H9 (cell line): ENCODE data around the gene DUS4L. TPM values are rescaled to one million over a fixed set of nuclear protein-coding genes. Genes with fewer than 3 reads are reported as not detected.
A peak's percentile ranks its signal among the peaks of the same experiment; 100 is the strongest.

Experiments used
- DNase-seq: peaks from one replicate; pipeline ENCODE4 v3.0.0-alpha.2; 2017
- H2AFZ ChIP-seq: one replicate; pipeline ENCODE4 v1.6.1; 2013; ENCODE audit warnings: mild to moderate bottlenecking, low read length, control low read depth, moderate library complexity
- H2AK5ac ChIP-seq: 2 replicates; pipeline ENCODE4 v1.6.1; 2013; ENCODE audit warnings: low read length, control low read depth, mixed read lengths; ENCODE audit not compliant: insufficient read length
- H2BK120ac ChIP-seq: one replicate; pipeline ENCODE4 v1.6.1; 2013; ENCODE audit warnings: low read depth, mild to moderate bottlenecking, low read length, control low read depth, inconsistent platforms; ENCODE audit not compliant: poor library complexity, severe bottlenecking
- H2BK12ac ChIP-seq: 2 replicates; pipeline ENCODE4 v1.6.1; 2013; ENCODE audit warnings: low read length, control low read depth, mixed read lengths, low read depth; ENCODE audit not compliant: insufficient read length
- H2BK15ac ChIP-seq: 2 replicates; pipeline ENCODE4 v1.6.1; 2013; ENCODE audit warnings: low read depth, low read length, control low read depth
- H2BK20ac ChIP-seq: one replicate; pipeline ENCODE4 v1.6.1; 2013; ENCODE audit warnings: low read depth, mild to moderate bottlenecking, low read length, control low read depth, inconsistent platforms; ENCODE audit not compliant: poor library complexity, severe bottlenecking
- H2BK5ac ChIP-seq: 2 replicates; pipeline ENCODE4 v1.6.1; 2013; ENCODE audit warnings: low read length, control low read depth, mixed read lengths; ENCODE audit not compliant: insufficient read length
- H3K14ac ChIP-seq: 2 replicates; pipeline ENCODE4 v1.6.1; 2013; ENCODE audit warnings: low read length, control low read depth; ENCODE audit not compliant: insufficient read depth
- H3K18ac ChIP-seq: 2 replicates; pipeline ENCODE4 v1.6.1; 2013; ENCODE audit warnings: low read depth, mild to moderate bottlenecking, mixed read lengths, low read length, control low read depth; ENCODE audit not compliant: insufficient read length
- H3K23ac ChIP-seq: 2 replicates; pipeline ENCODE4 v1.6.1; 2013; ENCODE audit warnings: low read length, control low read depth, mixed read lengths, low read depth; ENCODE audit not compliant: insufficient read length
- H3K23me2 ChIP-seq: 2 replicates; pipeline ENCODE4 v1.6.1; 2013; ENCODE audit warnings: low read depth, mild to moderate bottlenecking, mixed read lengths, low read length, control low read depth; ENCODE audit not compliant: insufficient read length, poor library complexity, severe bottlenecking
- H3K27ac ChIP-seq: 2 replicates; pipeline ENCODE4 v1.5.1; 2013; ENCODE audit warnings: low read length, control low read depth, mixed read lengths, low read depth; ENCODE audit not compliant: insufficient read length
- H3K27me3 ChIP-seq: 2 replicates; pipeline ENCODE4 v1.6.1; 2013; ENCODE audit warnings: low read length, control low read depth, inconsistent platforms; ENCODE audit not compliant: insufficient read depth
- H3K4ac ChIP-seq: 2 replicates; pipeline ENCODE4 v1.6.1; 2013; ENCODE audit warnings: low read depth, mild to moderate bottlenecking, control low read depth, inconsistent platforms, low read length, moderate library complexity
- H3K4me1 ChIP-seq: 2 replicates; pipeline ENCODE4 v1.6.1; 2013; ENCODE audit warnings: low read length, control low read depth, inconsistent platforms; ENCODE audit not compliant: insufficient read depth
- H3K4me2 ChIP-seq: 2 replicates; pipeline ENCODE4 v1.6.1; 2013; ENCODE audit warnings: low read length, control low read depth, mixed read lengths; ENCODE audit not compliant: insufficient read length, insufficient read depth
- H3K56ac ChIP-seq: 2 replicates; pipeline ENCODE4 v1.6.1; 2013; ENCODE audit warnings: low read depth, mild to moderate bottlenecking, mixed read lengths, low read length, control low read depth; ENCODE audit not compliant: insufficient read length
- H3K79me1 ChIP-seq: 2 replicates; pipeline ENCODE4 v1.6.1; 2013; ENCODE audit warnings: low read depth, mild to moderate bottlenecking, moderate library complexity, low read length, control low read depth, inconsistent platforms; ENCODE audit not compliant: insufficient read depth, poor library complexity, severe bottlenecking
- H3K79me2 ChIP-seq: 2 replicates; pipeline ENCODE4 v1.6.1; 2013; ENCODE audit warnings: low read length, control low read depth, inconsistent platforms; ENCODE audit not compliant: insufficient read depth
- H3K9ac ChIP-seq: 2 replicates; pipeline ENCODE4 v1.6.1; 2013; ENCODE audit warnings: low read length, control low read depth, mixed read lengths; ENCODE audit not compliant: insufficient read length; ENCODE audit errors: extremely low read depth
- H3K9me3 ChIP-seq: one replicate; pipeline ENCODE4 v1.6.1; 2013; ENCODE audit warnings: low read depth, low read length, inconsistent platforms; ENCODE audit not compliant: control insufficient read depth
- H3T11ph ChIP-seq: one replicate; pipeline ENCODE4 v1.6.1; 2013; ENCODE audit warnings: mild to moderate bottlenecking, low read length, control low read depth, inconsistent platforms
- H4K20me1 ChIP-seq: one replicate; pipeline ENCODE4 v1.6.1; 2013; ENCODE audit not compliant: control insufficient read depth, insufficient read length, insufficient read depth
- H4K5ac ChIP-seq: 2 replicates; pipeline ENCODE4 v1.6.1; 2013; ENCODE audit warnings: low read depth, mild to moderate bottlenecking, mixed read lengths, low read length, control low read depth; ENCODE audit not compliant: insufficient read length
- H4K8ac ChIP-seq: replicated peaks from 2 replicates; pipeline ENCODE4 v1.6.1; 2013; ENCODE audit warnings: low read length, control low read depth, mixed read lengths, low read depth; ENCODE audit not compliant: insufficient read length
- H4K91ac ChIP-seq: 2 replicates; pipeline ENCODE4 v1.6.1; 2013; ENCODE audit warnings: low read depth, mild to moderate bottlenecking, moderate library complexity, mixed read lengths, low read length, control low read depth; ENCODE audit not compliant: insufficient read length
- H3K27ac Mint-ChIP-seq, 3 experiments: 2 replicates in 2 of 3; 3 replicates in 1 of 3; pipeline ENCODE4 v1.8.0; 2020 to 2021; ENCODE audit warnings: mixed read lengths in 3 of 3, mild to moderate bottlenecking in 1 of 3, moderate library complexity in 1 of 3
- H3K27me3 Mint-ChIP-seq: 2 replicates; pipeline ENCODE4 v1.8.0; 2021; ENCODE audit warnings: low read depth, mild to moderate bottlenecking, moderate library complexity, mixed read lengths
- H3K36me3 Mint-ChIP-seq, 3 experiments: 2 replicates in 2 of 3; 3 replicates in 1 of 3; pipeline ENCODE4 v1.8.0; 2020 to 2021; ENCODE audit warnings: low read depth in 3 of 3, mixed read lengths in 3 of 3; ENCODE audit not compliant: insufficient read depth in 1 of 3
- H3K4me1 Mint-ChIP-seq, 2 experiments: 2 replicates each; pipeline ENCODE4 v1.8.0; 2020; ENCODE audit warnings: mixed read lengths in 2 of 2
- H3K4me3 Mint-ChIP-seq, 2 experiments: 2 replicates in 1 of 2; 3 replicates in 1 of 2; pipeline ENCODE4 v1.8.0; 2020 to 2021; ENCODE audit warnings: mild to moderate bottlenecking in 2 of 2, mixed read lengths in 2 of 2, moderate library complexity in 1 of 2
- H3K9me3 Mint-ChIP-seq, 2 experiments: 2 replicates in 1 of 2; 3 replicates in 1 of 2; pipeline ENCODE4 v1.8.0; 2020; ENCODE audit warnings: mild to moderate bottlenecking in 2 of 2, mixed read lengths in 2 of 2, moderate library complexity in 1 of 2
- CTCF ChIP-seq: fragments of 200-600 bp; sonication (generic); conservative IDR thresholded peaks from 3 replicates; pipeline ENCODE4 v1.8.0; 2021; ENCODE audit warnings: antibody characterized with exemption, mild to moderate bottlenecking
- WGBS: extraction: QIAGEN DNeasy Blood & Tissue Kit; methylation state at CpG from one replicate; pipeline ENCODE4 v1.1.7; 2013; ENCODE audit warnings: missing lambda C conversion rate, low lambda C conversion rate, mixed read lengths; ENCODE audit not compliant: insufficient read length; ENCODE audit errors: extremely low coverage; 5-methylcytosine and 5-hydroxymethylcytosine counted together
- total RNA-seq: library from RNA; stranded (reverse); gene quantifications from 2 replicates; pipeline ENCODE4 v1.2.1, GENCODE V29; 2021

Gene DUS4L
- total RNA-seq, 1 experiment from 2014 or later, result 10.8 TPM

DNA sequence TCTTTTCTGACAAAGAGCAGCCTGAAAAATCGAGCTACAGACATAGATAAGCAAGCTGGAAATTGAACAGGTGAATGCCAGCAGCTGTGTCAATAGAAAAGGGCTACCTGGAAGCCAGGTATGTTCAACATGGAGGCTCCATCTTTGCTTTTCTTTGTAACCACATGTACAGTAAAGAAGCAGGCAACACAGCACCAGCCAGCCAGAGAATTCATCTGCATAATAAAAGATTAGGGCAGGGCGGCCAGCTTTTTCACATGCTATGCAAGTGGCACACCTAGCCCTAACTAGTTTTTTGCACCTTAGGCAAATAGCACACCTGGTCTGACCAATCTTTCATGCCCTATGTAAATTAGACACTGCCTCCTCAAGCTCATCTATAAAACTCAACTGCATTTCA is 25.8 kb upstream of the DUS4L start:
- WGBS, result no CpG with 5 or more reads among the region's 2 CpGs
- Histone ChIP-seq H3K27me3 (no peaks in the 10 kb centered on the region), H4K20me1 (no peaks in the 10 kb centered on the region), H3K79me2 (no peaks in the 10 kb centered on the region), H4K8ac (no peak overlapping the region), H4K91ac (no peak overlapping the region), H2BK12ac (no peak overlapping the region), H2BK20ac (no peak overlapping the region), H4K5ac (no peak overlapping the region), H2AFZ (no peak overlapping the region), H3K4ac (no peak overlapping the region), H3K23me2 (no peaks in the 10 kb centered on the region), H3T11ph (no peak overlapping the region), H2BK5ac (no peak overlapping the region), H2BK15ac (no peak overlapping the region), H3K23ac (no peak overlapping the region), H2BK120ac (no peak overlapping the region), H3K9ac (no peak overlapping the region), H3K79me1 (no peaks in the 10 kb centered on the region), H3K9me3 (no peaks in the 10 kb centered on the region), H3K18ac (no peak overlapping the region), H2AK5ac (no peak overlapping the region), H3K27ac (no peak overlapping the region), H3K4me1 (no peaks in the 10 kb centered on the region), H3K4me2 (no peak overlapping the region), H3K14ac (no peak overlapping the region), H3K56ac (no peak overlapping the region)
- Mint-ChIP-seq H3K4me1 (peaks cover 5 to 6% of the 10 kb centered on the region in 2 experiments), H3K27me3 (no peaks in the 10 kb centered on the region), H3K27ac (peak overlapping the region in 2 of 3 experiments; percentile 44 to 76; a peak in 2 of 7 replicates), H3K9me3 (peaks cover 3 to 8% of the 10 kb centered on the region in 2 experiments; a peak in 2 of 5 replicates), H3K4me3 (no peak overlapping the region), H3K36me3 (peaks cover 22 to 23% (median 22%) of the 10 kb centered on the region in 3 experiments)
- no peak for DNase-seq
- TF ChIP-seq CTCF, result no peak
